Fibroblast of lung (primary cell): ENCODE results near the gene TBC1D2B.

Experiments
- EZH2 ChIP-seq: IDR thresholded peaks from 2 replicates; pipeline ENCODE4 v1.5.1; 2012; ENCODE audit warnings: low read length, control low read depth, mild to moderate bottlenecking; ENCODE audit errors: missing control alignments
- TF ChIP-seq, protein P1 (sequence below), 2 donors: IDR thresholded peaks in 1 of 2; conservative IDR thresholded peaks in 1 of 2; 1 replicate in 1 of 2; 2 replicates in 1 of 2; pipeline ENCODE4 v1.5.1; 2011 to 2012; ENCODE audit warnings: low read length in 2 of 2, control low read depth in 1 of 2, inconsistent platforms in 1 of 2, low read depth in 1 of 2, mild to moderate bottlenecking in 1 of 2

DNA sequence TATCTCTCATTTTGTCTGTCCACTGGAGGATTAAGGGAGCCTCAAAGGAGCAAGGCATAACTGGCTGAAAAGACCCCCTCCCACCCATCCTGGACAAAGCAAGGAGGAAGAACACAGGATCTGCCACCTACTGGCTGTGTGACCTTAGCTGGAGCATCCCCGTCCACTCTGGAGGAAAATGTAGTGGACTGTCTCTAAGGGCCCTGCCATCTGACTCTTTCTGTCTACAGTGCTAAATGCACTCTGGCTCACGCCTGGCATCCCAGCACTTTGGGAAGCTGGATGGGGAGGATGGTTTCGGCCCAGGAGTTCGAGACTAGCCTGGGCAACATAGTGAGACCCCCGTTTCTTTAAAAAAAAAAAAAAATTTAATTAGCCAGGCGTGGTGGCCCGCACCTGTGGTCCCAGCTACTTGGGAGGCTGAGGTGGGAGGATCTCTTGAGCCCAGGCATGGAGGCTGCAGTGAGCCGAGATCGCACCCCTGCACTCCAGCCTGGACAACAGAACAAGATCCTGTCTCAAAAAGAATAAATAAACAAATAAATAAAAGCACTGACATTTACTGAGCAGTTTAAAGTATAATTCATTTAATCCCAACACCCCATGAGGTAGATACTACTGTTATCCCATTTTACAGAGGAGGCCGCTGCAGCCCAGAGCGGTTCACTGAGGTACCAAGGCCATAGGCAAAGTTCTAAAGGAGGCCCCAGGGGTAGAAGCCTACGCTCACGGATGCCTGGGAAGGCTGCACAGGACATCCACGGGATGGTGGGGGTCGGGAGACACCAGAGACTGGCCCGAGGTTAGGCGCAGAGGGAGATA, 1.1 kb downstream of the TBC1D2B start:
- TF ChIP-seq, protein P1, sequence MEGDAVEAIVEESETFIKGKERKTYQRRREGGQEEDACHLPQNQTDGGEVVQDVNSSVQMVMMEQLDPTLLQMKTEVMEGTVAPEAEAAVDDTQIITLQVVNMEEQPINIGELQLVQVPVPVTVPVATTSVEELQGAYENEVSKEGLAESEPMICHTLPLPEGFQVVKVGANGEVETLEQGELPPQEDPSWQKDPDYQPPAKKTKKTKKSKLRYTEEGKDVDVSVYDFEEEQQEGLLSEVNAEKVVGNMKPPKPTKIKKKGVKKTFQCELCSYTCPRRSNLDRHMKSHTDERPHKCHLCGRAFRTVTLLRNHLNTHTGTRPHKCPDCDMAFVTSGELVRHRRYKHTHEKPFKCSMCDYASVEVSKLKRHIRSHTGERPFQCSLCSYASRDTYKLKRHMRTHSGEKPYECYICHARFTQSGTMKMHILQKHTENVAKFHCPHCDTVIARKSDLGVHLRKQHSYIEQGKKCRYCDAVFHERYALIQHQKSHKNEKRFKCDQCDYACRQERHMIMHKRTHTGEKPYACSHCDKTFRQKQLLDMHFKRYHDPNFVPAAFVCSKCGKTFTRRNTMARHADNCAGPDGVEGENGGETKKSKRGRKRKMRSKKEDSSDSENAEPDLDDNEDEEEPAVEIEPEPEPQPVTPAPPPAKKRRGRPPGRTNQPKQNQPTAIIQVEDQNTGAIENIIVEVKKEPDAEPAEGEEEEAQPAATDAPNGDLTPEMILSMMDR (conservative IDR thresholded peaks at IDR 0.05 in 1 of 2, IDR thresholded peaks at IDR 0.05 in 1 of 2; ENCODE audit: low read depth in 1 of 2, low read length in 2 of 2): peak in 1 of 2 donors; percentile 28
- TF ChIP-seq EZH2: no peak
